BLaER1 (cell line): Measurements from ENCODE around the gene PIGV.

Source experiments
- H3K27ac ChIP-seq: shearing (Covaris generic); formaldehyde crosslinking; 2 replicates; pipeline ENCODE4 v1.8.1; 2022
- H3K27me3 ChIP-seq: shearing (Covaris generic); formaldehyde crosslinking; 2 replicates; pipeline ENCODE4 v1.8.1; 2022
- H3K36me3 ChIP-seq: shearing (Covaris generic); formaldehyde crosslinking; 2 replicates; pipeline ENCODE4 v1.8.1; 2022
- H3K4me1 ChIP-seq: shearing (Covaris generic); formaldehyde crosslinking; 2 replicates; pipeline ENCODE4 v1.8.1; 2022
- H3K4me2 ChIP-seq: shearing (Covaris generic); formaldehyde crosslinking; 2 replicates; pipeline ENCODE4 v1.8.1; 2022
- H3K4me3 ChIP-seq: shearing (Covaris generic); formaldehyde crosslinking; 2 replicates; pipeline ENCODE4 v1.8.1; 2022
- H3K9ac ChIP-seq: shearing (Covaris generic); formaldehyde crosslinking; 2 replicates; pipeline ENCODE4 v1.8.1; 2022
- H3K9me3 ChIP-seq: shearing (Covaris generic); formaldehyde crosslinking; 2 replicates; pipeline ENCODE4 v1.8.1; 2022
- H4K20me1 ChIP-seq: shearing (Covaris generic); formaldehyde crosslinking; 2 replicates; pipeline ENCODE4 v1.8.1; 2022
- Cebpa-rat ChIP-seq: shearing (Covaris generic); IDR thresholded peaks from 2 replicates; pipeline ENCODE4 v1.8.1; 2022

The PIGV gene

GRCh38 chr1:26784023-26784871 is 3.5 kb upstream of the PIGV start:
- Histone ChIP-seq H3K27ac (peak overlapping the region; percentile 98; the same call in 1 of the 2 replicates), H3K27me3 (no peaks in the 10 kb centered on the region), H3K4me1 (peaks cover 51% of the 10 kb centered on the region), H3K4me2 (peak overlapping the region; percentile 98), H3K9me3 (no peaks in the 10 kb centered on the region), H4K20me1 (peaks cover 24% of the 10 kb centered on the region), H3K4me3 (no peak overlapping the region), H3K36me3 (peaks cover 49% of the 10 kb centered on the region), H3K9ac (no peak overlapping the region)
- TF ChIP-seq Cebpa-rat = no peak

GRCh38 chr1:26784886-26785285 is 2.9 kb upstream of the PIGV start:
- Histone ChIP-seq H3K9me3 (no peaks in the 10 kb centered on the region), H3K4me1 (peaks cover 57% of the 10 kb centered on the region), H3K4me2 (peak overlapping the region; percentile 98), H3K9ac (no peak overlapping the region), H3K27ac (peak overlapping the region; percentile 98; the same call in 1 of the 2 replicates), H3K4me3 (no peak overlapping the region), H3K27me3 (no peaks in the 10 kb centered on the region), H3K36me3 (peaks cover 42% of the 10 kb centered on the region), H4K20me1 (peaks cover 18% of the 10 kb centered on the region)
- no peak for TF ChIP-seq Cebpa-rat

GRCh38 chr1:26785611-26786436 is 1.9 kb upstream of the PIGV start:
- H3K27me3 ChIP-seq = no peaks in the 10 kb centered on the region

GRCh38 chr1:26786437-26787380 is 1.0 kb upstream of the PIGV start:
- Histone ChIP-seq H3K27ac (peak overlapping the region; percentile 98), H4K20me1 (no peaks in the 10 kb centered on the region), H3K4me1 (peaks cover 75% of the 10 kb centered on the region), H3K36me3 (peaks cover 24% of the 10 kb centered on the region), H3K9me3 (no peaks in the 10 kb centered on the region), H3K9ac (peak overlapping the region; percentile 95), H3K27me3 (no peaks in the 10 kb centered on the region), H3K4me2 (peak overlapping the region; percentile 98), H3K4me3 (peak overlapping the region; percentile 75)
- TF ChIP-seq Cebpa-rat = no peak

More at GRCh38 chr1:26785611-26786436, 1.9 kb upstream of the PIGV start:
- Histone ChIP-seq H3K4me1 (peaks cover 66% of the 10 kb centered on the region), H3K9me3 (no peaks in the 10 kb centered on the region), H3K4me3 (peak overlapping the region; percentile 75), H3K27ac (peak overlapping the region; percentile 98), H3K9ac (peak overlapping the region; percentile 95), H3K4me2 (peak overlapping the region; percentile 98), H3K36me3 (peaks cover 33% of the 10 kb centered on the region), H4K20me1 (peaks cover 8% of the 10 kb centered on the region; the same call in 1 of the 2 replicates)
- no peak for TF ChIP-seq Cebpa-rat

- H3K9ac ChIP-seq = peak overlapping the region; percentile 95
- H3K36me3 ChIP-seq = peaks cover 20% of the 10 kb centered on the region
- no peaks in the 10 kb centered on the region for H3K9me3 ChIP-seq
- peaks cover 82% of the 10 kb centered on the region for H3K4me1 ChIP-seq
- no peaks in the 10 kb centered on the region for H3K27me3 ChIP-seq
- H3K4me2 ChIP-seq = peak overlapping the region; percentile 98
- no peak for TF ChIP-seq Cebpa-rat
- peak overlapping the region; percentile 75 for H3K4me3 ChIP-seq
- peak overlapping the region; percentile 98 for H3K27ac ChIP-seq
- no peaks in the 10 kb centered on the region for H4K20me1 ChIP-seq
These were observed 407 bp upstream of the PIGV start for GRCh38 chr1:26787381-26787705.

- H3K4me2 ChIP-seq = peak overlapping the region; percentile 98
- no peaks in the 10 kb centered on the region for H3K27me3 ChIP-seq
- peaks cover 11% of the 10 kb centered on the region for H3K36me3 ChIP-seq
- H3K4me1 ChIP-seq = peaks cover 83% of the 10 kb centered on the region
- TF ChIP-seq Cebpa-rat = no peak
- H4K20me1 ChIP-seq = no peaks in the 10 kb centered on the region
- peak overlapping the region; percentile 75 for H3K4me3 ChIP-seq
- H3K9ac ChIP-seq = peak overlapping the region; percentile 95
- peak overlapping the region; percentile 98 for H3K27ac ChIP-seq
- no peaks in the 10 kb centered on the region for H3K9me3 ChIP-seq
These were observed 700 bp downstream of the PIGV start for GRCh38 chr1:26788515-26788785.

GRCh38 chr1:26788836-26789611 is 1.3 kb downstream of the PIGV start:
- Histone ChIP-seq H3K9me3 (no peaks in the 10 kb centered on the region), H3K4me3 (peak overlapping the region; percentile 75), H3K9ac (peak overlapping the region; percentile 95), H3K36me3 (peaks cover 8% of the 10 kb centered on the region), H4K20me1 (no peaks in the 10 kb centered on the region), H3K27ac (peak overlapping the region; percentile 98), H3K4me1 (peaks cover 77% of the 10 kb centered on the region), H3K27me3 (no peaks in the 10 kb centered on the region), H3K4me2 (peak overlapping the region; percentile 98)
- no peak for TF ChIP-seq Cebpa-rat

- no peaks in the 10 kb centered on the region for H4K20me1 ChIP-seq
- peak overlapping the region; percentile 98 for H3K4me2 ChIP-seq
- H3K4me1 ChIP-seq = peaks cover 72% of the 10 kb centered on the region
- H3K9ac ChIP-seq = peak overlapping the region; percentile 12; the same call in 1 of the 2 replicates
- no peak for TF ChIP-seq Cebpa-rat
- H3K9me3 ChIP-seq = no peaks in the 10 kb centered on the region
- no peak overlapping the region for H3K4me3 ChIP-seq
- no peaks in the 10 kb centered on the region for H3K27me3 ChIP-seq
- peak overlapping the region; percentile 29 for H3K27ac ChIP-seq
- peaks cover 8% of the 10 kb centered on the region for H3K36me3 ChIP-seq
These were observed 1.8 kb downstream of the PIGV start for GRCh38 chr1:26789612-26789865.

GRCh38 chr1:26789931-26790330 is 2.2 kb downstream of the PIGV start:
- no peaks in the 10 kb centered on the region for H3K27me3 ChIP-seq
- H3K9me3 ChIP-seq = no peaks in the 10 kb centered on the region
- peaks cover 12% of the 10 kb centered on the region for H3K36me3 ChIP-seq
- peak overlapping the region; percentile 29 for H3K27ac ChIP-seq
- H4K20me1 ChIP-seq = no peaks in the 10 kb centered on the region
- TF ChIP-seq Cebpa-rat = no peak
- H3K9ac ChIP-seq = peak overlapping the region; percentile 12; the same call in 1 of the 2 replicates
- peaks cover 68% of the 10 kb centered on the region for H3K4me1 ChIP-seq
- H3K4me2 ChIP-seq = peak overlapping the region; percentile 98
- no peak overlapping the region for H3K4me3 ChIP-seq
